ENCODE results near the gene SNED1.

SNED1 gene

DNA sequence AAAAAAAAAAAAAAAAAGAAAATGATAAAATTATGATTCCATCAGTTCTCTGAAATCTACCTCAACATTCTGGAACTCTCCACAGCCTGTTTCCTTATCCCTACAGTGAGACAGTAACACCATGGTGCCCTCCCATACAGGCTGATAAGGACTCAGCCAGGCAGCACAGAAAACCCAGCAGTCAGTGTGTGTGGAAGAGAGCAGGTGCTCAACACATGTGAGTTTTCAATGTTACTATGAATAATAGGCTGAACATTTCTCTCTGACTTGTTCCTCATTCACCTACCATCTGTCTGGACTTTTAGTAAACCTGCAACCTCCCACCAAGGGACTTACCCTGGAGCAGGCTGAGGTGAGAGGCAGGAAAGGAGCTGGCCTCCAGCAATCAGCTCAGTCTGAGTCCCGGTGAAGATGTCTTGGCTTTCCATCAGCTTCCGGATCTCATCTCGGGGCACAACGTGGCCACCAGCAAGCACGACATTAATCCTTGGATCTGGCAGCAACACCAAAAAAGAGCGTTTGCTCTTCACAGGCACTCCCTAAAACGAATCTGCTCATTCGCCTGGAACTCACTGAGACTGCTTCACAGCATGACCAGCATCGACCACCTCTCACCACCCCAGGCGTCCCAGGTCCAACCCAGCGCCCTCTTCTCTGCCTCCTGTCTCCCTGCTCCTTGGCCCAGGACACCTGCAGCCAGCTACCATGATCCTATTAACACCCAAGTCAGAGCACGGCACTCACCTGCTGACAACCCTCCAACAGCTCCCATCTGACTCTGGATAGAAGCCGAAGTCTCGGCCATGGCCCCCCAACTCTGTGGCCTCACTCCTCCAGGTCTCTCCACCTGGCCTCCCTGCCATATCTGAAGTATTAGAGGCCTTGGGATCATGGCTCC lies 134.4 kb downstream of the SNED1 start:
- no peak for DNase-seq (ENCODE audit: low spot score)

DNA sequence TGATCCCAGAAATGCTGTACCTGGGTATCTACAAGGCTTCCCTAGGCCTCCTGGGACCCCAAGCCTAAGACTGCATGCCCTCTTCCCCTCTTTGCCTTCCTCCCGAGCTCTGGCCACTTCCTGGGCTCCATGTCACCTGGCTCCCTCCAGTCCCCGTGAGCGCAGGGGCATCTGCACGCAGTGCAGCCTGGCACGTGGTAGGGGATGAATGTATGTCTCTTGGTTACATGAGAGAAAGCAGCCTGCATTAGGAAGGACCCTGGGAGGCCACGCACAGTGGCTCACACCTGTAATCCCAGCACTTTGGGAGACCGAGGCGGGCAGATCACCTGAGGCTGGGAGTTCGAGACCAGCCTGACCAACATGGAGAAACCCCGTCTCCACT lies 135.0 kb downstream of the SNED1 start:
- no peak for DNase-seq (ENCODE audit: low spot score)

DNA sequence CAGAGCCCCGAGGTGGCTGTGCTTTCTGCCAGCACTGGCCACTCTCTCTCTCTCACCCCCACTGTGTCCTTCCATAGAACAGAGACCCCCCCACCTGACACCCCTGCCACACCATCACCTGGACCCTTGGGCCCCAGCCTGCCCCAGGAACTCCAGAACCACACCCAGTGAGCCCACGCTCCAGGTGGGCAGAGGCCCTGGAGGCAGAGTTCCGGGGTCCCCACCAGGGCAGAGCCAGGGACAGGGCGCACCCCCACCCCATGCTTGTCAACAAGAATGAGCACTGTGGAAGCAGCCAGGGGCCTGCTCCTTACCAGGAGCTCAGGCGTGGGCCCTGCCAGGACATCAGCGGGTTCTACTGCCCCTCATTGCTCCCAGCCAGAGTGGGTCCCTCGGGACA lies 136.3 kb downstream of the SNED1 start:
- DNase-seq (ENCODE audit: low spot score) = no peak

DNA sequence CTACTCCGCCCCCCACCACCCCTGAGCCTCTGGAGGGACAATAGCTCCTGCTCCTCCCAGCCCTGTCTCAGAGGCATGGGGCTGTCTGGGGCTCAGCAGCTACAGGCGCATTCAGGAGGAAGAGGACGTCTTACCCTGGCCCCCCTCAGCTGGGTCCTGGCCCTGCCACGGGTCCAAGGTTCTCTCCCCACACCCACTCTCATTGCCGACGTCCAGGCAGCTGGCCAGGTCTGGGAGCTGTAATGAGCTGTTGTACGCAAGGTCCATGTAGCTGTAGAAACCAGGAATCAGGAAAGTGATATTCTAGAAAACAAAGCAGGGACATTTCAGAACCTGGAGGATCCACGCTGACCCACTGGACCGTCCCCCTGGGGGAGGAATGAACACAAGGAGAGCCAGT lies 137.3 kb downstream of the SNED1 start:
- no peak for DNase-seq (ENCODE audit: low spot score)

DNA sequence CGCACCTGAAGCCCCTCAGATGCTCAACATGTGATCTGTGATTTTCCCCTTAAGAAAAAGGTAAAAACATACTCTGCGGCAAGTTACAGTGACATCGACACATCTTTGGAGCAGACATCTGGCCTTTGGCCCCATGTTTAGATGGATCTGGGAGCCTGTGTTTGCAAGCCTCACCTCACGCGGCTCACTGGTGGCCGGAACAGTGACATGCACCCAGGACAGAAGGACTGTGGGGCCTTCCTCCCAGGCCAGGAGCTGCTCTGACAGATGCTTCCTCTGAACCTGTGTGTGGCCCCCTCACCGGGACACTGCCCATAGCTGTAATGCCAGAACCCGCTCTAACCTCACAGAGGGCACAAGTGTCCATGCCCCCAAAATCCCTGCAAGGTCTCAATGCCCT lies 137.8 kb downstream of the SNED1 start:
- no peak for DNase-seq (ENCODE audit: low spot score)

DNA sequence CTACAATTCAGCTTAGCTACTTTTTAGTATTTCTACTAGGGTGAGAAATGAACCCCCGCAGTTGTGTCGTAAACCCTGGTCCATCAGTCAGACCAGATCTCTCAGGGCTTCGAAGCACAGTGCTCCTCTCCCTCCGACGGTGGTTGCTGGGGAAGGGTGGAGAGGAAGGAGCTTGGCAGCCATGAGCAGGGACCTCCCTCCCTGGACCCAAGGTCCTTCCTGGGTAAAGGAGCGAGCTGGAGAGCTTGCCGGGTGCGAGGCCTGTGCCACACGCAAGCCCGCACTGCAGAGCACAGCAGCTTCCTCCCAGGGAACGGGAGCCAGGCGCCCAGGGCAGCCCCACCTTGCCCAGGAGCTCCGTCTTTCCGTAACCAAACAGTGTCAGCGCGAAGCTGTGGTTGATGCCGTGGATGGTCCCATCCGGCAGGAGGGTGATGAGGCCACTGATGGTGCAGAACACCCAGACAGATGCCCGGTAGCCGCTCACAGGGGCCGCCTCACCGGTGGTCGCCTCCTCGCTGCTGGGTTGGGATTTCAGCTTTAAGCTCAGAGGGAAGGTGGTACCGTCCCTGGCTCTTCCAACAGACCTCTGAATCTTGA lies 138.3 kb downstream of the SNED1 start:
- DNase-seq (ENCODE audit: low spot score) = no peak

DNA sequence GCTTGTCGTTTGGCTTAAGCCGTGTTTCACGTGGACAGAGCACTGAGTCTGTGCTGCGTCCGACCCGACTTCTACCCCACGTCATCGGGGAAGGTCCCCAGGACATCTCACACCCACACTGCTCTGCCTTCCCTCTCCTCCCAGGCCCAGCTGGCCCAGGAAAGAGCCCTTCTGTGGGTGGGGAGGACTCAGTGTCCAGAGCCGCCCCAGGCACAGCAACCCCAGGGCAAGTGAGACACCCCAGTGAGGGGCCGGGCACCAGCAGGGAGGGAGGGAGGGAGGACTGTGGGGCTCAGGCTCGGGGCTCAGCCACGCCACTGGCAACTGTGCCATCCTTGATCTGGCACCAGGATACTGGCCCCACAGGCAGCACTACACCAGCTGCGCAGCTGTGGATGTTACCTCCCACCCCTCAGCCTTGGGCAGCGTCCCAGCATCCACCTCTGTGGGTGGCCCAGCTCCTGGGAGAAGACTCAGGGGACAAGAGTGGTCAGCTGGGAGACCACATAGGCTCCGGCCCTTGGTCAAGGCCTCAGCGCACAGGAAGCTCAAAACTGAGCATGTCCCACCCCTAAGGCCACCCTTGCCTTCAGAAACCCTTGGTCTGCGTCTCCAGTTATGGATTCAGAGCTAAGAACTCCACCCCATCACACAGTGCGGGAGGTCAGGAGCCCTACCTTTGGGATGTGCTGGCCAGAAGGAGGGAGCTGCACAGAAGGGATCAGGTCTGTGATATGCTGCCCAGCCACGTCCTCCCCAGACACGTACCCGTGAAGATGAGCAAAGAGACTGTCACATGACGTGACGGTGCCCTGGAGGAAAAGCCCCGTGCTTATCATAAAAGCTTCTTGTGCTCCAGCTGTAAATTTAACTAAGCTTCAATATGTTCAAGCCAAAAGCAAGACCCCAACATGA lies 139.1 kb downstream of the SNED1 start:
- no peak for DNase-seq (ENCODE audit: low spot score)

DNA sequence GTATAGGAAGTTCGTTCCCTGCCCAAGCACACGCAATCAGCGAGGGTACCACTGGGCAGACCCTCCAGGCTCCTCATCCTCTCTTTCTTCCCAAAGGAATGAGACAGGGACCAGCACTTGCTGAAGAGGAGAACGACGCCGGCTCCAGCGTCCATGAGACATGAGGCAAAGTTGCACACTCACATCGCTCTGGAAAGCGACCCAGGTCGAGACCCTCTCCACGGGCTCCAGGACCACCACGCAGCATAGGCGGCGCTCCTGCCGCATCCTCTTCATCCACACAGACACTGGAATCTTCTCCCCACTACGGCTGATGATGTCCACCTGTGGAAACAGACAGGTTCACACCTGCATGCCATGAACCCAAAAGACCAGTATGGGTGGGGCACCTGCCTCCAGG lies 140.1 kb downstream of the SNED1 start:
- no peak for DNase-seq (ENCODE audit: low spot score)

DNA sequence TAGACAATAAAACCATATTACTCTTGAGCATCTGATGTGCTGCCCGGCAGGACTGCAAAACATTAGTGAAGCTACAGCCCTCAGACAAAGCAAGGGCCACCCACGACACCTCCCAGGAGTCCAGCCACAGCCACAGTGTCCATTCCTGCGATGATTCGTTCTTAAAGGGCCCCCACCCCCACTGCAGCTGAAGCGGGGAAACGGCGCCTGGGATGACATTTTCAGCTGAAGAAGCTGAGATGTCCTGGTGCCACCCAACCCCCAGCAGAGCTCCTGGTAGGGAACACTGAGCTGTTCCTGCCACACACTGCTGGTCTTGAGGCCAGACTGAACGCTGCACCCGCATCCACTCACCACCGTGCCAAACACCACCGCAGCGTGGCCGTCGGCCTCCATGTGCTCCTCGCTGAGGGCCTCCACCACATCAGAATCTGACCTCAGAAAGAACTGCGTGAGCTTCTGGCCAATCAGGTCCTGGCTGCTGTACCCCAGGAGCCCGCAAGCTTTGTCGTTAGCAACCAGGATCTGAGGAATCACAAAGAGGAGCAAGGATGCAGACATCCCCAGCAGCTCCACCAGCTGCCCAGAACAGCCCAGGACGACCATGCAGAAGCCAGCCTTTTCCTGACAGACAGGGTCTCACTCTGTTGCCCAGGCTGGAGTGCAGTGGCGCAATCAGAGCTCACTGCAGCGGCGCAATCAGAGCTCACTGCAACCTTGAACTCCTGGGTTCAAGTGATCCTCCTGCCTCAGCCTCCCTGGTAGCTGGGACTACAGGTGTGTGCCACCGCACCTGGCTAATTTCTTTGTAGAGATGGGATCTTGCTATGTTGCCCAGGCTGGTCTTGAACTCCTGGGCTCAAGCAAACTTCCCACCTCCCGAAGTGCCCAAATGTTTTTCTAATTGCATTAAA lies 141.4 kb downstream of the SNED1 start:
- no peak for DNase-seq (ENCODE audit: low spot score)

DNA sequence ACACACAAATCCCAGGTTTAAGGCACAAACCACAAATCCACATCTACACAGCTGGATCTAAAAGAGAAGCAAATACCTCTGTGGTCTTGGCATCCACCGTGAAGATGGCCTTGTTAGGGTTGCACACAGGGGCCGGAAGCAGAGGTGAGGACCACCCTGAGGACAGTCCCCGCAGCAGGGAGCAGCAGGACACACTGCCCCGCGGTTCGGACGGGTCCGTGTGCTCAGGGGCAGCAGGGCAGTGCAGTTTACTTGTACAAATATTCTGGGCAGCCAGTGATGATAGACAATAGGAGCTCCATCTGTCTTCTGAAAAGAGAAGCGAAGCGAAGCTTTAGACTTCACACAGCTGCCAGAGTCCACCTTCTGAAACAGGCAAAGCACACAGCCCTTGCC lies 142.0 kb downstream of the SNED1 start:
- DNase-seq (ENCODE audit: low spot score) = no peak

DNA sequence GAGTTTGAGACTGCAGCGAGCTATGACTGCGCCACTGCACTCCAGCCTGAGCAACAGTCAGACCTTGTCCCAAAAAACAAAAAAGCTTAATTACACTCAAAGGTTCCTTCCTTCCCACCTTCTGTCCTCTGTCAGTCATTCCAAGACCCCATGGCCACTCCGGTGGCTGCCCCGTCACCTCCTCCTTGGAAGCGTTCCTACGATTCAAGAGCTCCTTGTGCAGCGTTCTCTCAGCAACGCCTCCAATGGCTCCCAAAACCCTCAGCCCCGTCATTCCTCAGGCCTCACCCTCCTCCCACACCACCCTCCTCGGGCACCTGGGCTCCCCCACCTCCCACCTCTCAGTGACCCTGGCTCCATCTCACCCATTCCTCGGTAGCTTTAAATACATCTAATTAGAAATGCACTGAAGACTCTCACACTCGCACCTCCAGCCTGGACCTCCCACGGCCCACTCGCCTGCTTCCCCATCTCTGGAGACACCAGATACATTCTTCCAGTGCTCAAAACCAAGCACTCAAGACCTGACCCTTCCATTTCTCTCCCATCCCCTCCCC lies 142.9 kb downstream of the SNED1 start:
- no peak for DNase-seq (ENCODE audit: low spot score)

DNA sequence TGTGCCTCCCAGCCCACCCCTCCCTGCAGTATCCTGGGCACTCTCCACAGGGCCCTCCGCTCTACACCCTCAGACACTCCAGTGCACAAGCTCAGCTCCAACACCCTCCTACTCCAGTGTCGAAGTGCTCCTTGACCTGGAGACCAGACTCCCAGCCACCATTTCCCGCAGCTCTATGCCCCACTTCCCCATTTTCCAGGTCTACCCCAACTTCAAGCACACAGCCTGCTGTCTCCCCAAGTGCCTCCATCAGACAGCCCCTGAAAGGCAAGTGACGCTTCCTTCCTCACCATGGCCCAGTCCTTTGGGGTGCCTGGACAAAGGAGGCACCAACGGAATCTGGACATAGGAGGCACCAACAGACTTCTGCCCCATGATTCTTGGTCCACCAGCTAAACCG lies 143.6 kb downstream of the SNED1 start:
- no peak for DNase-seq (ENCODE audit: low spot score)

DNA sequence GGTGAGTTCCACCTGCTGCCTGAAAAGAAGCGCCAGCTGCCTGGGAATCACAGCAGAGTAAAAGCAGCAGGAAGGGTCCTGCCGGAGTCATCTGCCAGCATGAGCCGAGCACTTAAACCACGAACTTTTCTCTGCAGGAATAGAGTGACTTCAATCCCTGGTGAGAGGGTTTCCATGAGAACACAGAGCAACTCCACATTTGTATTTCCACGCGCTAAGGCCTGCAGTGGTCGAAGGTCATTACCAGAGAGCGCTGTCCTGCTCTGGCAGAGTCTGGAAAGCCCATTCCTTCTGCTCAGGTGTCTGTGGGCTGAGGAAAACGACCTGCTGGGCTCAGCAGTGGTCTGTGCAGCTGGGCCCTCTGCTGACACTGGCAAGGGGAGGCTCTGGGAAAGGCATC lies 144.2 kb downstream of the SNED1 start:
- DNase-seq (ENCODE audit: low spot score) = no peak

Measured in AG08396 (cell line).